GM12891 (cell line): ENCODE measurements around the gene RNF125.

Experiments
- POU2F2 ChIP-seq: IDR thresholded peaks from 2 replicates; pipeline ENCODE4 v1.6.1; 2011; ENCODE audit warnings: low read depth, mild to moderate bottlenecking, control low read depth, low read length, moderate library complexity
- TAF1 ChIP-seq: IDR thresholded peaks from 2 replicates; pipeline ENCODE4 v1.6.1; 2011; ENCODE audit warnings: low read depth, low read length, control low read depth

GRCh38 chr18:32021756-32022564, 3.3 kb downstream of the RNF125 start:
- no peak for TF ChIP-seq TAF1
- TF ChIP-seq POU2F2 = no peak
